ENCODE measurements around the gene CPED1. TPM values are rescaled to one million over a fixed set of nuclear protein-coding genes. Genes with fewer than 3 reads are reported as not detected.

CPED1 gene
- total and polyA plus RNA-seq, 2 experiments from 2014 or later: 0.17 to 0.47 TPM

DNA sequence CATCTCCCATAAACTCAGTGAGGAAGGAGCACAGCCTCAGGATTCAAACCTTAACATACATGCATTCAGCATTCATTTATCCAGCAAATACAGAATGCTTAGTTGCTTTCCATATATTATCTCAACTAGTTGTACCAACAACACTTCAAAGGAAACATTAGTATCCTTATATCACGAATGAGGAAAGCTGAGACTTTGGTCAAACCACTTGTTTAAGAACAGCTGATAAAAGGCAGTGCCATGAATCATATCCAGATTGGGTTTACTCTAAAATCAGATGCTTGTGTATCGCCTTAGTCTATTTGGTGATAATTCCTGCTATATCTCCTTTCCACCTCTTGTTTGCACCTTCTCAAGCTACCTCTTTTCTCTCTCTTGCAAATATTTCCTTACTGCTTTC, 1.9 kb upstream of the CPED1 start:
- Mint-ChIP-seq H3K4me1 (peaks cover 9% of the 10 kb centered on the region; the same call in 2 of the 3 replicates), H3K9me3 (no peaks in the 10 kb centered on the region; the same call in 2 of the 3 replicates), H3K36me3 (ENCODE audit: low read depth) (no peaks in the 10 kb centered on the region), H3K27ac (no peak overlapping the region), H3K4me3 (no peak overlapping the region), H3K27me3 (ENCODE audit: insufficient read depth, low read depth, poor library complexity) (peaks cover 14% of the 10 kb centered on the region)
- Histone ChIP-seq H3K4me2 (no peak overlapping the region), H3K9me2 (ENCODE audit: insufficient read depth) (no peaks in the 10 kb centered on the region), H3K4me1 (ENCODE audit: insufficient read depth) (peaks cover 6% of the 10 kb centered on the region), H3K79me2 (replicated peaks; ENCODE audit: insufficient read depth) (no peaks in the 10 kb centered on the region), H3F3A (replicated peaks; ENCODE audit: low read depth) (no peaks in the 10 kb centered on the region), H3K36me3 (ENCODE audit: insufficient read depth) (no peaks in the 10 kb centered on the region), H3K27me3 (ENCODE audit: insufficient read depth) (peaks cover 18% of the 10 kb centered on the region), H3K27ac (ENCODE audit: low read depth) (no peak overlapping the region), H4K20me1 (replicated peaks; ENCODE audit: insufficient read depth) (no peaks in the 10 kb centered on the region), H2AFZ (no peak overlapping the region), H3K4me3 (no peak overlapping the region)
- no peak for ATAC-seq
- no peak for DNase-seq (ENCODE audit: low spot score)
- TF ChIP-seq, protein P1, sequence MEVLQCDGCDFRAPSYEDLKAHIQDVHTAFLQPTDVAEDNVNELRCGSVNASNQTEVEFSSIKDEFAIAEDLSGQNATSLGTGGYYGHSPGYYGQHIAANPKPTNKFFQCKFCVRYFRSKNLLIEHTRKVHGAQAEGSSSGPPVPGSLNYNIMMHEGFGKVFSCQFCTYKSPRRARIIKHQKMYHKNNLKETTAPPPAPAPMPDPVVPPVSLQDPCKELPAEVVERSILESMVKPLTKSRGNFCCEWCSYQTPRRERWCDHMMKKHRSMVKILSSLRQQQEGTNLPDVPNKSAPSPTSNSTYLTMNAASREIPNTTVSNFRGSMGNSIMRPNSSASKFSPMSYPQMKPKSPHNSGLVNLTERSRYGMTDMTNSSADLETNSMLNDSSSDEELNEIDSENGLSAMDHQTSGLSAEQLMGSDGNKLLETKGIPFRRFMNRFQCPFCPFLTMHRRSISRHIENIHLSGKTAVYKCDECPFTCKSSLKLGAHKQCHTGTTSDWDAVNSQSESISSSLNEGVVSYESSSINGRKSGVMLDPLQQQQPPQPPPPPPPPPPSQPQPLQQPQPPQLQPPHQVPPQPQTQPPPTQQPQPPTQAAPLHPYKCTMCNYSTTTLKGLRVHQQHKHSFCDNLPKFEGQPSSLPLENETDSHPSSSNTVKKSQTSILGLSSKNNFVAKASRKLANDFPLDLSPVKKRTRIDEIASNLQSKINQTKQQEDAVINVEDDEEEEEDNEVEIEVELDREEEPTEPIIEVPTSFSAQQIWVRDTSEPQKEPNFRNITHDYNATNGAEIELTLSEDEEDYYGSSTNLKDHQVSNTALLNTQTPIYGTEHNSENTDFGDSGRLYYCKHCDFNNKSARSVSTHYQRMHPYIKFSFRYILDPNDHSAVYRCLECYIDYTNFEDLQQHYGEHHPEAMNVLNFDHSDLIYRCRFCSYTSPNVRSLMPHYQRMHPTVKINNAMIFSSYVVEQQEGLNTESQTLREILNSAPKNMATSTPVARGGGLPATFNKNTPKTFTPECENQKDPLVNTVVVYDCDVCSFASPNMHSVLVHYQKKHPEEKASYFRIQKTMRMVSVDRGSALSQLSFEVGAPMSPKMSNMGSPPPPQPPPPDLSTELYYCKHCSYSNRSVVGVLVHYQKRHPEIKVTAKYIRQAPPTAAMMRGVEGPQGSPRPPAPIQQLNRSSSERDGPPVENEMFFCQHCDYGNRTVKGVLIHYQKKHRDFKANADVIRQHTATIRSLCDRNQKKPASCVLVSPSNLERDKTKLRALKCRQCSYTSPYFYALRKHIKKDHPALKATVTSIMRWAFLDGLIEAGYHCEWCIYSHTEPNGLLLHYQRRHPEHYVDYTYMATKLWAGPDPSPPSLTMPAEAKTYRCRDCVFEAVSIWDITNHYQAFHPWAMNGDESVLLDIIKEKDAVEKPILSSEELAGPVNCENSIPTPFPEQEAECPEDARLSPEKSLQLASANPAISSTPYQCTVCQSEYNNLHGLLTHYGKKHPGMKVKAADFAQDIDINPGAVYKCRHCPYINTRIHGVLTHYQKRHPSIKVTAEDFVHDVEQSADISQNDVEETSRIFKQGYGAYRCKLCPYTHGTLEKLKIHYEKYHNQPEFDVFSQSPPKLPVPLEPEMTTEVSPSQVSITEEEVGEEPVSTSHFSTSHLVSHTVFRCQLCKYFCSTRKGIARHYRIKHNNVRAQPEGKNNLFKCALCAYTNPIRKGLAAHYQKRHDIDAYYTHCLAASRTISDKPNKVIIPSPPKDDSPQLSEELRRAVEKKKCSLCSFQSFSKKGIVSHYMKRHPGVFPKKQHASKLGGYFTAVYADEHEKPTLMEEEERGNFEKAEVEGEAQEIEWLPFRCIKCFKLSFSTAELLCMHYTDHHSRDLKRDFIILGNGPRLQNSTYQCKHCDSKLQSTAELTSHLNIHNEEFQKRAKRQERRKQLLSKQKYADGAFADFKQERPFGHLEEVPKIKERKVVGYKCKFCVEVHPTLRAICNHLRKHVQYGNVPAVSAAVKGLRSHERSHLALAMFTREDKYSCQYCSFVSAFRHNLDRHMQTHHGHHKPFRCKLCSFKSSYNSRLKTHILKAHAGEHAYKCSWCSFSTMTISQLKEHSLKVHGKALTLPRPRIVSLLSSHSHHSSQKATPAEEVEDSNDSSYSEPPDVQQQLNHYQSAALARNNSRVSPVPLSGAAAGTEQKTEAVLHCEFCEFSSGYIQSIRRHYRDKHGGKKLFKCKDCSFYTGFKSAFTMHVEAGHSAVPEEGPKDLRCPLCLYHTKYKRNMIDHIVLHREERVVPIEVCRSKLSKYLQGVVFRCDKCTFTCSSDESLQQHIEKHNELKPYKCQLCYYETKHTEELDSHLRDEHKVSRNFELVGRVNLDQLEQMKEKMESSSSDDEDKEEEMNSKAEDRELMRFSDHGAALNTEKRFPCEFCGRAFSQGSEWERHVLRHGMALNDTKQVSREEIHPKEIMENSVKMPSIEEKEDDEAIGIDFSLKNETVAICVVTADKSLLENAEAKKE (CRISPR knock-in tag; IDR thresholded peaks at IDR 0.05): no peak
- TF ChIP-seq EZH2phosphoT487 (IDR thresholded peaks at IDR 0.05; ENCODE audit: unreplicated experiment): no peak
- TF ChIP-seq, protein P2, sequence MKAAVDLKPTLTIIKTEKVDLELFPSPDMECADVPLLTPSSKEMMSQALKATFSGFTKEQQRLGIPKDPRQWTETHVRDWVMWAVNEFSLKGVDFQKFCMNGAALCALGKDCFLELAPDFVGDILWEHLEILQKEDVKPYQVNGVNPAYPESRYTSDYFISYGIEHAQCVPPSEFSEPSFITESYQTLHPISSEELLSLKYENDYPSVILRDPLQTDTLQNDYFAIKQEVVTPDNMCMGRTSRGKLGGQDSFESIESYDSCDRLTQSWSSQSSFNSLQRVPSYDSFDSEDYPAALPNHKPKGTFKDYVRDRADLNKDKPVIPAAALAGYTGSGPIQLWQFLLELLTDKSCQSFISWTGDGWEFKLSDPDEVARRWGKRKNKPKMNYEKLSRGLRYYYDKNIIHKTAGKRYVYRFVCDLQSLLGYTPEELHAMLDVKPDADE (IDR thresholded peaks at IDR 0.05): no peak
- no peak for TF ChIP-seq POLR2AphosphoS5 (IDR thresholded peaks at IDR 0.05; ENCODE audit: low read depth)
- TF ChIP-seq, protein P3, sequence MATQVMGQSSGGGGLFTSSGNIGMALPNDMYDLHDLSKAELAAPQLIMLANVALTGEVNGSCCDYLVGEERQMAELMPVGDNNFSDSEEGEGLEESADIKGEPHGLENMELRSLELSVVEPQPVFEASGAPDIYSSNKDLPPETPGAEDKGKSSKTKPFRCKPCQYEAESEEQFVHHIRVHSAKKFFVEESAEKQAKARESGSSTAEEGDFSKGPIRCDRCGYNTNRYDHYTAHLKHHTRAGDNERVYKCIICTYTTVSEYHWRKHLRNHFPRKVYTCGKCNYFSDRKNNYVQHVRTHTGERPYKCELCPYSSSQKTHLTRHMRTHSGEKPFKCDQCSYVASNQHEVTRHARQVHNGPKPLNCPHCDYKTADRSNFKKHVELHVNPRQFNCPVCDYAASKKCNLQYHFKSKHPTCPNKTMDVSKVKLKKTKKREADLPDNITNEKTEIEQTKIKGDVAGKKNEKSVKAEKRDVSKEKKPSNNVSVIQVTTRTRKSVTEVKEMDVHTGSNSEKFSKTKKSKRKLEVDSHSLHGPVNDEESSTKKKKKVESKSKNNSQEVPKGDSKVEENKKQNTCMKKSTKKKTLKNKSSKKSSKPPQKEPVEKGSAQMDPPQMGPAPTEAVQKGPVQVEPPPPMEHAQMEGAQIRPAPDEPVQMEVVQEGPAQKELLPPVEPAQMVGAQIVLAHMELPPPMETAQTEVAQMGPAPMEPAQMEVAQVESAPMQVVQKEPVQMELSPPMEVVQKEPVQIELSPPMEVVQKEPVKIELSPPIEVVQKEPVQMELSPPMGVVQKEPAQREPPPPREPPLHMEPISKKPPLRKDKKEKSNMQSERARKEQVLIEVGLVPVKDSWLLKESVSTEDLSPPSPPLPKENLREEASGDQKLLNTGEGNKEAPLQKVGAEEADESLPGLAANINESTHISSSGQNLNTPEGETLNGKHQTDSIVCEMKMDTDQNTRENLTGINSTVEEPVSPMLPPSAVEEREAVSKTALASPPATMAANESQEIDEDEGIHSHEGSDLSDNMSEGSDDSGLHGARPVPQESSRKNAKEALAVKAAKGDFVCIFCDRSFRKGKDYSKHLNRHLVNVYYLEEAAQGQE (IDR thresholded peaks at IDR 0.05; ENCODE audit: unreplicated experiment): no peak
- no peak for TF ChIP-seq CREB1 (CRISPR knock-in tag; IDR thresholded peaks at IDR 0.05; ENCODE audit: low read depth)
- TF ChIP-seq NANOG (IDR thresholded peaks at IDR 0.05; ENCODE audit: borderline replicate concordance): no peak
- TF ChIP-seq STAT1 (IDR thresholded peaks at IDR 0.05; ENCODE audit: unreplicated experiment): no peak
- TF ChIP-seq, protein P4, sequence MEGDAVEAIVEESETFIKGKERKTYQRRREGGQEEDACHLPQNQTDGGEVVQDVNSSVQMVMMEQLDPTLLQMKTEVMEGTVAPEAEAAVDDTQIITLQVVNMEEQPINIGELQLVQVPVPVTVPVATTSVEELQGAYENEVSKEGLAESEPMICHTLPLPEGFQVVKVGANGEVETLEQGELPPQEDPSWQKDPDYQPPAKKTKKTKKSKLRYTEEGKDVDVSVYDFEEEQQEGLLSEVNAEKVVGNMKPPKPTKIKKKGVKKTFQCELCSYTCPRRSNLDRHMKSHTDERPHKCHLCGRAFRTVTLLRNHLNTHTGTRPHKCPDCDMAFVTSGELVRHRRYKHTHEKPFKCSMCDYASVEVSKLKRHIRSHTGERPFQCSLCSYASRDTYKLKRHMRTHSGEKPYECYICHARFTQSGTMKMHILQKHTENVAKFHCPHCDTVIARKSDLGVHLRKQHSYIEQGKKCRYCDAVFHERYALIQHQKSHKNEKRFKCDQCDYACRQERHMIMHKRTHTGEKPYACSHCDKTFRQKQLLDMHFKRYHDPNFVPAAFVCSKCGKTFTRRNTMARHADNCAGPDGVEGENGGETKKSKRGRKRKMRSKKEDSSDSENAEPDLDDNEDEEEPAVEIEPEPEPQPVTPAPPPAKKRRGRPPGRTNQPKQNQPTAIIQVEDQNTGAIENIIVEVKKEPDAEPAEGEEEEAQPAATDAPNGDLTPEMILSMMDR (conservative IDR thresholded peaks at IDR 0.05; ENCODE audit: low read depth in 2 of 2): no peak
- no peak for TF ChIP-seq JUNB (IDR thresholded peaks at IDR 0.05; ENCODE audit: unreplicated experiment)
- TF ChIP-seq ZNF331 (CRISPR knock-in tag; IDR thresholded peaks at IDR 0.05; ENCODE audit: low read depth): no peak
- no peak for TF ChIP-seq ZNF114 (CRISPR knock-in tag; IDR thresholded peaks at IDR 0.05)
- TF ChIP-seq EZH2 (IDR thresholded peaks at IDR 0.05; ENCODE audit: low read depth, unreplicated experiment): no peak

Data from GM23338 (cell line).